ENCODE data around the gene LSM4. TPM values are rescaled to one million over a fixed set of nuclear protein-coding genes. Genes with fewer than 3 reads are reported as not detected.

Gene LSM4
- polyA plus RNA-seq, 2 donors, result 96.9 to 113 TPM

DNA sequence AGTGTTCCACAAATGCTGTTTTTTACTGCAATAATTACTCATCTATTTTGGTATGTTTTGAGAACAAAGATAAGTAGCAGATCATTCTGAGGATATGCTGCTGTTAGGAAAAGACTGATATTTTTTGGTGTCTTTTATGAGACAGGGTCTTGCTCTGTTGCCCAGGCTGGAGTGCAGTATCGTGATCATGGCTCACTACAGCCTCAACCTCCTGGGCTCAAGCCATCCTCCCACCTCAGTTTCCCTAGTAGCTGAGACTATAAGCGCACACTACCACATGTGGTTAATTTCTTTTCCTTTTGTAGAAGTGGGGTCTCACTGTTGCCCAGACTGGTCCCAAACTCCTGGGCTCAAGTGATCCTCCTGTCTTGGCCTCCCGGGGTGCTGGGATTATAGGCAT, 9.5 kb downstream of the LSM4 start:
- no peak overlapping the region for H3K4me3 ChIP-seq (ENCODE audit: low read depth in 1 of 2, low read length in 2 of 2)

GRCh38 chr19:18312092-18312534, 10.8 kb downstream of the LSM4 start:
- H3K36me3 ChIP-seq (ENCODE audit: control insufficient read depth in 2 of 2, insufficient read depth in 2 of 2, low read length in 1 of 2), result peaks cover 0 to 26% of the 10 kb centered on the region in 2 donors

More for the DNA sequence above, 9.5 kb downstream of the LSM4 start:
- H3K9me3 ChIP-seq (ENCODE audit: control insufficient read depth in 2 of 2, insufficient read depth in 1 of 2, low read depth in 1 of 2, low read length in 1 of 2), result no peaks in the 10 kb centered on the region
- H3K27ac ChIP-seq (ENCODE audit: low read depth in 2 of 2, low read length in 1 of 2), result no peak overlapping the region
- 92 to 97% methylated on average over 3 of the region's 3 CpGs for WGBS, 2 donors
- no peaks in the 10 kb centered on the region for H3K27me3 ChIP-seq (ENCODE audit: control insufficient read depth in 1 of 2, insufficient read depth in 2 of 2, low read length in 2 of 2)
- H3K36me3 ChIP-seq (ENCODE audit: control insufficient read depth in 2 of 2, insufficient read depth in 2 of 2, low read length in 1 of 2), result peaks cover 0 to 25% of the 10 kb centered on the region in 2 donors
- peaks cover 3 to 8% of the 10 kb centered on the region in 2 donors for H3K4me1 ChIP-seq (ENCODE audit: control insufficient read depth in 2 of 2, insufficient read depth in 2 of 2, low read length in 1 of 2)

GRCh38 chr19:18311502-18312091, 11.3 kb downstream of the LSM4 start:
- H3K4me1 ChIP-seq (ENCODE audit: control insufficient read depth in 2 of 2, insufficient read depth in 2 of 2, low read length in 1 of 2), result peaks cover 0 to 12% of the 10 kb centered on the region in 2 donors
- no peaks in the 10 kb centered on the region for H3K9me3 ChIP-seq (ENCODE audit: control insufficient read depth in 2 of 2, insufficient read depth in 1 of 2, low read depth in 1 of 2, low read length in 1 of 2)
- H3K4me3 ChIP-seq (ENCODE audit: low read depth in 1 of 2, low read length in 2 of 2), result no peak overlapping the region
- WGBS, 2 donors, result 90 to 91% methylated on average over 21 to 22 of the region's 22 CpGs
- peaks cover 0 to 26% of the 10 kb centered on the region in 2 donors for H3K36me3 ChIP-seq (ENCODE audit: control insufficient read depth in 2 of 2, insufficient read depth in 2 of 2, low read length in 1 of 2)
- H3K27ac ChIP-seq (ENCODE audit: low read depth in 2 of 2, low read length in 1 of 2), result no peak overlapping the region
- no peaks in the 10 kb centered on the region for H3K27me3 ChIP-seq (ENCODE audit: control insufficient read depth in 1 of 2, insufficient read depth in 2 of 2, low read length in 2 of 2)

More at GRCh38 chr19:18312092-18312534, 10.8 kb downstream of the LSM4 start:
- WGBS, 2 donors, result 91 to 94% methylated on average over 11 of the region's 11 CpGs
- Histone ChIP-seq H3K4me3 (ENCODE audit: low read depth in 1 of 2, low read length in 2 of 2) (no peak overlapping the region), H3K27ac (ENCODE audit: low read depth in 2 of 2, low read length in 1 of 2) (no peak overlapping the region), H3K4me1 (ENCODE audit: control insufficient read depth in 2 of 2, insufficient read depth in 2 of 2, low read length in 1 of 2) (peaks cover 0 to 9% of the 10 kb centered on the region in 2 donors), H3K9me3 (ENCODE audit: control insufficient read depth in 2 of 2, insufficient read depth in 1 of 2, low read depth in 1 of 2, low read length in 1 of 2) (no peaks in the 10 kb centered on the region), H3K27me3 (ENCODE audit: control insufficient read depth in 1 of 2, insufficient read depth in 2 of 2, low read length in 2 of 2) (no peaks in the 10 kb centered on the region)

DNA sequence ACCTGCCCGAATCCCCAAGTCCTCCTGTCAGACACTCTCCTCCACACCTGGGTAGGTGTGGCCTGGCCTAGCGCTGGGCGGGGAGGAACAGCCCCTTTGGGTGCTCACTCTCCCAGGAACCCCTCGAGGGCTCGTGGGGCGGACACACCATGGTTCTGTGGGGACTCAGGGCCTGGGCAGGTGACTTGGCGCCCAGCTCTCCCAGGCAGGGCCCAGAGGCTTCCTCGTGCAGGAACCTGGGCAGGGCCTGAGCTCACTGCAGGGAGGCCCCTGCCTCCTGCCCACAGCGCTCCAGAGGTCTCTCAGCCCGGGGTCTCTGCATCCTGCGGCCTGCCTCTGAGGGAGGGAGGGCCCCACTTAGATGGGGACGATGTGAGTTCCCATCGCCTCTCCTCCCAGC, 11.9 kb downstream of the LSM4 start:
- no peak overlapping the region for H3K27ac ChIP-seq (ENCODE audit: low read depth in 2 of 2, low read length in 1 of 2)
- no peak overlapping the region for H3K4me3 ChIP-seq (ENCODE audit: low read depth in 1 of 2, low read length in 2 of 2)
- H3K27me3 ChIP-seq (ENCODE audit: control insufficient read depth in 1 of 2, insufficient read depth in 2 of 2, low read length in 2 of 2), result no peaks in the 10 kb centered on the region
- H3K36me3 ChIP-seq (ENCODE audit: control insufficient read depth in 2 of 2, insufficient read depth in 2 of 2, low read length in 1 of 2), result peaks cover 0 to 26% of the 10 kb centered on the region in 2 donors
- H3K4me1 ChIP-seq (ENCODE audit: control insufficient read depth in 2 of 2, insufficient read depth in 2 of 2, low read length in 1 of 2), result peaks cover 0 to 16% of the 10 kb centered on the region in 2 donors
- no peaks in the 10 kb centered on the region for H3K9me3 ChIP-seq (ENCODE audit: control insufficient read depth in 2 of 2, insufficient read depth in 1 of 2, low read depth in 1 of 2, low read length in 1 of 2)
- WGBS, 2 donors, result 83 to 87% methylated on average over 13 of the region's 13 CpGs

DNA sequence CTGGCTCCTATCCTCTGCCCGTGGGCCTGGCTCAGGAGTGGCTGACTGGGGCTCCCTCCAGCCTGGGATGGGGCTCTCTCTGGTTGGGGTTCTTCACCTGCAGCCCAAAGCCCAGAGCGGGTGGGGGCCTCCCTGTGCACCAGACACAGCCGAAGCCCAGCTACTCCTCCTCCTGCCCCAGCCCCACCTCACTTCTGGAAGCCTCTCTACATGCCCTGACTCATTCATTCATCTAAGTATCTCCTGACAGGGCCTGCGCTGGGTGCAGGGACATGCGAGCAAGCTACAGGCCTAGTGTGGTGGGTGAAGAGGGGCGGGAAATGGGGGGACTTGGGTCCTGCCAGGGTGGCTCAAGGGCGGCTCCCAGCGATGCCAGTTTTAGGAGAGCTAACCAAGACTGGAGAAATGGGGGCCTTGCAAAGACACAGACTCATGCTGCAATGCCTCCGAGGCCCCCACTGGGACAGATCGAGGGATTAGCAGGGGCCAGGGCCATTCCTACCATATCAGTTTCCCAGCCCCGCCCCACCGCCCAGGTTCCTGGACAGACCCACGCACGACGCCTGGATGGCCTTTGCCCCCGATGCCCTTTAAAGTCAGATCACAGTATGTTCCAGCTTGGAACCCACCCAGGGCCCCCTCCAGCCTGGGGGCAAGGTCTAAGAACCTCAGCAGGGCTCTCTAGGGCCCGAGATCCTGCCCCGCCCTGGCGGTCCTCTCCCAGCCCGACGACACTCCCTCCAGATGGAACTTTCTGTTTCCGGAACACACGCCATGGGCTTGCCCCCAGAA, 12.6 kb downstream of the LSM4 start:
- peaks cover 0 to 29% of the 10 kb centered on the region in 2 donors for H3K36me3 ChIP-seq (ENCODE audit: control insufficient read depth in 2 of 2, insufficient read depth in 2 of 2, low read length in 1 of 2)
- WGBS, 2 donors, result 72 to 80% methylated on average over 23 of the region's 23 CpGs

DNA sequence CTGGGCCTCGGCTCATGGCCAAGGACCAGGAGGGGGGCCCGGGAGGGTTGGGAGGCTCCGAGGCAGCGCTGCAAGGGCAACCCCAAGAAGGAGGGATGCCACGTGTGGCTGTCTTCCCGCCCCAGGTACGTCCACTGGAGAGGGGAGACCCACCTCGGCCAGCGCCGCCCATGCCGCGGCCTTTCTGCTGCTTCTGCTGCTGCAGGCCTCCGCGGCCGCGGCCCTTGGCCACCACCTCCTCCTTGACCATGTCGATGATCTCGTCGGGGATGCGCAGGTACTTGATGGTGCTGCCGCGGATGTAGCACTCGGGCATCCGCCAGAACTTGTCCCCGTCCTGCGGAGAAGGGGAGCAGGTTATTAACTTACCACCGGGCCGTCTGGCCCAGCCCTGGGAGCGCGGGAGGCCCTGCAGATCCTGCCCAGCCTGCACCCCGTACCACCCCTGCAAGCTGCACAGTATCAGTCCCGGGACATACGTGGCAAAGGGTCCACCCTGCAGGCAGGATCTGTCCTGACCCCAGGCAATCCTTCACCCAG, 13.3 kb downstream of the LSM4 start:
- Histone ChIP-seq H3K9me3 (ENCODE audit: control insufficient read depth in 2 of 2, insufficient read depth in 1 of 2, low read depth in 1 of 2, low read length in 1 of 2) (no peaks in the 10 kb centered on the region), H3K36me3 (ENCODE audit: control insufficient read depth in 2 of 2, insufficient read depth in 2 of 2, low read length in 1 of 2) (peaks cover 0 to 29% of the 10 kb centered on the region in 2 donors), H3K4me3 (ENCODE audit: low read depth in 1 of 2, low read length in 2 of 2) (no peak overlapping the region), H3K27ac (ENCODE audit: low read depth in 2 of 2, low read length in 1 of 2) (no peak overlapping the region), H3K27me3 (ENCODE audit: control insufficient read depth in 1 of 2, insufficient read depth in 2 of 2, low read length in 2 of 2) (no peaks in the 10 kb centered on the region), H3K4me1 (ENCODE audit: control insufficient read depth in 2 of 2, insufficient read depth in 2 of 2, low read length in 1 of 2) (peaks cover 0 to 21% of the 10 kb centered on the region in 2 donors)
- 87 to 90% methylated on average over 30 to 33 of the region's 33 CpGs for WGBS, 2 donors

More for the DNA sequence above, 12.6 kb downstream of the LSM4 start:
- Histone ChIP-seq H3K9me3 (ENCODE audit: control insufficient read depth in 2 of 2, insufficient read depth in 1 of 2, low read depth in 1 of 2, low read length in 1 of 2) (no peaks in the 10 kb centered on the region), H3K27ac (ENCODE audit: low read depth in 2 of 2, low read length in 1 of 2) (no peak overlapping the region), H3K4me1 (ENCODE audit: control insufficient read depth in 2 of 2, insufficient read depth in 2 of 2, low read length in 1 of 2) (peaks cover 0 to 18% of the 10 kb centered on the region in 2 donors), H3K4me3 (ENCODE audit: low read depth in 1 of 2, low read length in 2 of 2) (no peak overlapping the region), H3K27me3 (ENCODE audit: control insufficient read depth in 1 of 2, insufficient read depth in 2 of 2, low read length in 2 of 2) (no peaks in the 10 kb centered on the region)

GRCh38 chr19:18308948-18309325, 13.9 kb downstream of the LSM4 start:
- H3K27ac ChIP-seq (ENCODE audit: low read depth in 2 of 2, low read length in 1 of 2), result no peak overlapping the region
- H3K27me3 ChIP-seq (ENCODE audit: control insufficient read depth in 1 of 2, insufficient read depth in 2 of 2, low read length in 2 of 2), result no peaks in the 10 kb centered on the region
- WGBS, 2 donors, result 88 to 94% methylated on average over 7 of the region's 7 CpGs
- no peaks in the 10 kb centered on the region for H3K9me3 ChIP-seq (ENCODE audit: control insufficient read depth in 2 of 2, insufficient read depth in 1 of 2, low read depth in 1 of 2, low read length in 1 of 2)
- H3K4me3 ChIP-seq (ENCODE audit: low read depth in 1 of 2, low read length in 2 of 2), result no peak overlapping the region
- H3K4me1 ChIP-seq (ENCODE audit: control insufficient read depth in 2 of 2, insufficient read depth in 2 of 2, low read length in 1 of 2), result peaks cover 0 to 21% of the 10 kb centered on the region in 2 donors
- peaks cover 0 to 29% of the 10 kb centered on the region in 2 donors for H3K36me3 ChIP-seq (ENCODE audit: control insufficient read depth in 2 of 2, insufficient read depth in 2 of 2, low read length in 1 of 2)

DNA sequence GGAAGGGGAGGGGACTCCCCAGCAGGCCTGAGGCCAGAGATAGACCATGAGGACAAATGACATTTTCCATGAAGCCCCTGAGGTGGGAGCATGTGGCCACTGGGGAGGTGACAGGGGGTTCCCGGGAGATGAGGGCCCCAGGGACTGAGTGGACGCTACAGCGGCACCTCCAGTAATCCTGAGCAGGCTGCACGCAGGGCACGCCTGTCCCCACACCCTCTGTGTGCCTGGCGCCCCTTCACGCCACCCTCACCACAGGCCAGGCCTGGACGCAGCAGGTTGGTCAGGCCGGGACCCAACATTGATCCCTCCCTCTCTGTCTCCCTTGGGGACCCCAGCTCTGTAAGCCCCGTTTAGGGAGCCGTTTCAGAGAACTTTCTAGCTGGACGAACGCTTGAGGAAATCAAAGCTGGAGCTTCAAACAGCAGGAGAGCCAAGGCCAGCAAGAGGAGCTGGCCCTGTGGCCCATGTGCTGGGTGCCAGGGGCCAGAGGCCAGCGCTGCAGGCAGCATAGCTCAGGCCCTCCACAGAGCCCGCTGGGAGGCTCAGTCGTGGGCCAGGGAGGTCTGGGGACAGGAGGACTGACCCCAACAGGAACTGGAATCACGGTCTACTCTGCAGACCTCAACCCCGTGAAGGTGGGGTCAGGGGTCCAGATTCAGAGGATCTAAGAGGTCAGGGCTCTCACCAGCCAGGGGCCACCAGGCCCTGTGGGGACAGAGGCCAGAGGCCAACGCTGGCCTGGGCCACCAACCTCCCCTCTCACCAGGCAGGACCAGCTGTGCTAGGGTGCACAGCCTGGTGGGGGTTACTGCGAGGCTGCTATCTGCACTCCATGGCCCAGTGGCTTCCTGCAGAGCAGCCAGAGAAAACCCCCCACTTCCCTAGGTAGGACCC, 14.6 kb downstream of the LSM4 start:
- Histone ChIP-seq H3K36me3 (ENCODE audit: control insufficient read depth in 2 of 2, insufficient read depth in 2 of 2, low read length in 1 of 2) (peaks cover 0 to 29% of the 10 kb centered on the region in 2 donors), H3K4me1 (ENCODE audit: control insufficient read depth in 2 of 2, insufficient read depth in 2 of 2, low read length in 1 of 2) (peaks cover 0 to 23% of the 10 kb centered on the region in 2 donors), H3K27me3 (ENCODE audit: control insufficient read depth in 1 of 2, insufficient read depth in 2 of 2, low read length in 2 of 2) (no peaks in the 10 kb centered on the region), H3K9me3 (ENCODE audit: control insufficient read depth in 2 of 2, insufficient read depth in 1 of 2, low read depth in 1 of 2, low read length in 1 of 2) (no peaks in the 10 kb centered on the region), H3K4me3 (ENCODE audit: low read depth in 1 of 2, low read length in 2 of 2) (no peak overlapping the region), H3K27ac (ENCODE audit: low read depth in 2 of 2, low read length in 1 of 2) (peak overlapping the region in 1 of 2 donors; percentile 69)
- WGBS, 2 donors, result 85 to 89% methylated on average over 17 to 20 of the region's 20 CpGs

- H3K9me3 ChIP-seq (ENCODE audit: control insufficient read depth in 2 of 2, insufficient read depth in 1 of 2, low read depth in 1 of 2, low read length in 1 of 2), result no peaks in the 10 kb centered on the region
- peaks cover 0 to 26% of the 10 kb centered on the region in 2 donors for H3K36me3 ChIP-seq (ENCODE audit: control insufficient read depth in 2 of 2, insufficient read depth in 2 of 2, low read length in 1 of 2)
- 58 to 65% methylated on average over 18 to 19 of the region's 19 CpGs for WGBS, 2 donors
- no peaks in the 10 kb centered on the region for H3K27me3 ChIP-seq (ENCODE audit: control insufficient read depth in 1 of 2, insufficient read depth in 2 of 2, low read length in 2 of 2)
- H3K4me3 ChIP-seq (ENCODE audit: low read depth in 1 of 2, low read length in 2 of 2), result no peak overlapping the region
- peak overlapping the region; percentile 69 to 91 for H3K27ac ChIP-seq (ENCODE audit: low read depth in 2 of 2, low read length in 1 of 2)
- H3K4me1 ChIP-seq (ENCODE audit: control insufficient read depth in 2 of 2, insufficient read depth in 2 of 2, low read length in 1 of 2), result peaks cover 0 to 24% of the 10 kb centered on the region in 2 donors
These were observed 15.6 kb downstream of the LSM4 start for GRCh38 chr19:18307271-18307681.

All from esophagus (tissue), 2 donors.